ENCODE data around the gene BCL2. TPM values are rescaled to one million over a fixed set of nuclear protein-coding genes. Genes with fewer than 3 reads are reported as not detected.
A peak's percentile ranks its signal among the peaks of the same experiment; 100 is the strongest.

BCL2 gene
- total and polyA plus RNA-seq, 3 experiments from 2014 or later = 29.8 to 60.5 (median 58.9) TPM

DNA sequence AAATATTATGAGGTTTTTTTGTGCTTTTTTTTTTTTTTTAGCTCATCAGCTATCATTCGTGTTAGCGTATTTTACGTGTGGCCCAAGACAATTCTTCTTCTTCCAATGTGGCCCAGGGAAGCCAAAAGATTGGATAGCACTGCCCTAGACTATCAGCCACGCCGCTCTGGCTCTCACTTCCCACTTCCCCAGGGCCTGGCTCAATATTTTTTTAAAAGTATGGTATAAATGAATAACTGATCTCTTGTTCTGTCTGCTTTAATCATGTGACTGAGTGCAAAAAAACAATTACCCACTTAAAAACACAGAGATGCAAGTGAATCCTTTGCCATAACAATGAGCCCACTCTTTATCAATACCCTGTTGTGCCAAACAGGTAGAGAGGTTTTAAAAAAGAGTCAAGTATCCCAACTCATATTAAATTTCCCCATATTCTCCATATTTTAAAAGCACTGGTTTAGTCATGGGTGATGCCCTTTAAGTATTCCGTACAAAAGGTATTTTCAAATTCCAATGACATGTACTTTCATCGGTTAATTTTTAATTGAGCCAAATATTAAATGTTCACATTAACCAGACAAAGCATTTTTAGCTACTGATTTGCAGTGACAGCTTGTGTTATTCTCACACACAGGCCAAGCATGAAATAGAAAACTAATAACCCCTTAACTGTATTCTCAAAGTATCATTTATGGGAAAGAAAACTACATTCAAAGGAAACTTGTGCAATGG, 12.6 kb downstream of the BCL2 start:
- ChIA-PET POLR2A (no interaction called here), CTCF (interaction anchor here (0.6 to 3.9 kb wide), 4 partner anchors 11 to 176 kb away, joined by 3 to 25 read pairs (median 7); no protein-coding TSS in a partner anchor)
- Mint-ChIP-seq H3K36me3 (peaks cover 0 to 16% (median 3%) of the 10 kb centered on the region in 3 donors), H3K27ac (peak overlapping the region in 6 of 8 donors; percentile 48 to 93 (median 70)), H3K4me1 (peaks cover 76 to 96% (median 89%) of the 10 kb centered on the region in 3 donors), H3K4me3 (peak overlapping the region in 1 of 7 donors; percentile 49), H3K27me3 (no peaks in the 10 kb centered on the region), H3K9me3 (no peaks in the 10 kb centered on the region)
- Histone ChIP-seq H3K4me3 (ENCODE audit: low read length) (no peak overlapping the region), H3K4me1 (ENCODE audit: insufficient read depth, low read length) (peaks cover 62% of the 10 kb centered on the region), H3K27me3 (ENCODE audit: insufficient read depth, low read length, poor library complexity, severe bottlenecking) (no peaks in the 10 kb centered on the region), H3K36me3 (ENCODE audit: insufficient read depth, low read length) (no peaks in the 10 kb centered on the region), H3K9me3 (ENCODE audit: low read length) (no peaks in the 10 kb centered on the region), H3K27ac (ENCODE audit: low read depth, low read length) (no peak overlapping the region)
- no peak for DNase-seq

DNA sequence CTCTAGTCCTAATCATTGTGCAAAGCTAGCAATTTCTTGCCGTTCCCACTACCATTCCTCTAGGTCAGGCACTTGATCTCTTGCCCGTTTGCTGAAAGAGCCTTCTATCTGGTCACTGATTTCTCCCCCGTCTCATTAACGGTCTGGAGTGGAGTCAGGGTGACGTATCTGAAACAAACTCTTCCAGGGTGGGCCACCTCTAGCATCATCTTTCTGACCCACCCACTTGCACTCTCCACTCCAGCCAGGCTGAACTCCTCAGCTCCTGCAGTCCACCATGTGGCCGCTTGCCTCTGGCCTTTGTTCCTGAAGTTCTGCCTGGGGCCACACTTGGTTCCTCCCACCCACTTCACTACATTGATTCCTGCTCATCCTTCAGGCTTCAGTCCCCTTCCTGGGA, 13.3 kb downstream of the BCL2 start:
- Histone ChIP-seq H3K9me3 (ENCODE audit: low read length) (no peaks in the 10 kb centered on the region), H3K27me3 (ENCODE audit: insufficient read depth, low read length, poor library complexity, severe bottlenecking) (no peaks in the 10 kb centered on the region), H3K4me1 (ENCODE audit: insufficient read depth, low read length) (peaks cover 60% of the 10 kb centered on the region), H3K27ac (ENCODE audit: low read depth, low read length) (no peak overlapping the region), H3K36me3 (ENCODE audit: insufficient read depth, low read length) (no peaks in the 10 kb centered on the region), H3K4me3 (ENCODE audit: low read length) (no peak overlapping the region)
- peaks cover 76 to 96% (median 87%) of the 10 kb centered on the region in 3 donors for H3K4me1 Mint-ChIP-seq
- no peaks in the 10 kb centered on the region for H3K27me3 Mint-ChIP-seq
- ChIA-PET CTCF (interaction anchor here (0.8 to 3.9 kb wide), 3 partner anchors 12 to 152 kb away, joined by 4 to 25 read pairs (median 10); no protein-coding TSS in a partner anchor), POLR2A (no interaction called here)
- peak overlapping the region in 6 of 8 donors; percentile 0 to 73 (median 56) for H3K27ac Mint-ChIP-seq
- no peaks in the 10 kb centered on the region for H3K9me3 Mint-ChIP-seq
- peak overlapping the region in 2 of 7 donors; percentile 12 to 49 for H3K4me3 Mint-ChIP-seq
- peaks cover 0 to 17% (median 3%) of the 10 kb centered on the region in 3 donors for H3K36me3 Mint-ChIP-seq
- DNase-seq = no peak

DNA sequence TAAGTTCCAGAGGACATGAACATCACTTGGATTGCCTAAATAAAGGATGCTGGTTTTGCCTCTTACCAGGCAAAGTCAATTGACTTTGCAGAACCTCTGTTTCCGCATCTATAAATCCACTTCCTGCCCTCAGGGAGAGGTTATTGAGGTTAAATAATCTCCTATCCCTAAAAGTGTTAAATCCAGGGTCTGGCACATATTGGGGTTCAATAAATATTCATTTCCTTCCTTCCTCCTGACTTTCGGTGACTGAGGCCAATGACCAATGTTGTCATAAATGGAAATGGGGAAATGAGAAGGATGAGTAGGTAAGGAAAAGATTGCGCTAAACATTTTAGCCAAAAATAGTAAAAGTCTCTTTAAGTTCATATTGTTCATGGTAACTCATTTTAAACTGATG, 16.0 kb downstream of the BCL2 start:
- CTCF ChIA-PET = interaction anchor here (1.6 kb wide), 1 partner anchor 13 kb away, joined by 3 read pairs; no protein-coding TSS in a partner anchor
- Histone ChIP-seq H3K27ac (ENCODE audit: low read depth, low read length) (no peak overlapping the region), H3K36me3 (ENCODE audit: insufficient read depth, low read length) (no peaks in the 10 kb centered on the region), H3K4me1 (ENCODE audit: insufficient read depth, low read length) (peaks cover 66% of the 10 kb centered on the region), H3K9me3 (ENCODE audit: low read length) (no peaks in the 10 kb centered on the region), H3K4me3 (ENCODE audit: low read length) (no peak overlapping the region), H3K27me3 (ENCODE audit: insufficient read depth, low read length, poor library complexity, severe bottlenecking) (no peaks in the 10 kb centered on the region)
- no peaks in the 10 kb centered on the region for H3K9me3 Mint-ChIP-seq
- H3K4me3 Mint-ChIP-seq = peak overlapping the region in 5 of 7 donors; percentile 12 to 65 (median 50)
- no peak for DNase-seq
- POLR2A ChIA-PET = no interaction called here
- peaks cover 0 to 31% (median 3%) of the 10 kb centered on the region in 3 donors for H3K36me3 Mint-ChIP-seq
- H3K27ac Mint-ChIP-seq = peak overlapping the region in 7 of 8 donors; percentile 30 to 88 (median 55)
- peaks cover 81 to 98% (median 93%) of the 10 kb centered on the region in 3 donors for H3K4me1 Mint-ChIP-seq
- no peaks in the 10 kb centered on the region for H3K27me3 Mint-ChIP-seq

DNA sequence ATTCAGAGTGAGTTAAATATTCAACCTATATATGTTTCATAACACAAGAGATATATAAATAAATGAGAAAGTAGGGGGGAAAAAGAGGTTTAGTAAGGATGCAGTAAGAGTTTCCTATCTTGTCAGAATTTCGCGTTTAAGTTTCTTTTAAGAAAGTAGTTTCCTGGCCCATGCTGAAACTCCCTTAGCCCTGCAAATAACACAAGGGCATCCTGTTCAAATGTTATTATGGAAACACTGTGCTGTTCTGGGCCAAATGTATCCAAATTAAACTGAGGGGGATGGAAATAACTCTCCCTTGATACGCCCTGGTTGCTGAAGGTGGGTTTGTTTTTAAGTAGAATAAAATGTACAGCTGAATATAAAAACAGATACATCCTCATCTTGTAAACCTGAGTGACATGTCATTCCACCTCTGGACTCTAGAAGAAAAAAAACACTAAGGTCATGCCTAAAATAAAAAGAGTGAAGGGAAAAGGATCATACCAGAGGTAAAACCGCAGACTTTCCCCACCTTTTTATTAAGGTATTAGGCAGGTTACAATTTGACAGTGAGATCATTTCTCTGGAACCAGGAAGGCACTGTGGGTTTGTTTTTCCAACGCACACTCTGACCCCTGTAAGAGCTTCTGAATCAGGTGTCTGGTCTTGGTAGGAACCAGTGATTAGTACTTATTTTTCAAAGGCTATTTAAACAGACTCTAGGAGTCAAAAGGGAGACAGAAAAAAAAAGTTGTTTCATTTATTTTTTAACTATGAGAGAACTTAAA, 16.7 kb downstream of the BCL2 start:
- no peaks in the 10 kb centered on the region for H3K9me3 Mint-ChIP-seq
- H3K36me3 Mint-ChIP-seq = peaks cover 0 to 31% (median 3%) of the 10 kb centered on the region in 3 donors
- peak overlapping the region; percentile 52 to 96 (median 90) for H3K27ac Mint-ChIP-seq
- H3K27me3 Mint-ChIP-seq = no peaks in the 10 kb centered on the region
- Histone ChIP-seq H3K4me3 (ENCODE audit: low read length) (peak overlapping the region; percentile 4), H3K27me3 (ENCODE audit: insufficient read depth, low read length, poor library complexity, severe bottlenecking) (no peaks in the 10 kb centered on the region), H3K4me1 (ENCODE audit: insufficient read depth, low read length) (peaks cover 74% of the 10 kb centered on the region), H3K9me3 (ENCODE audit: low read length) (no peaks in the 10 kb centered on the region), H3K36me3 (ENCODE audit: insufficient read depth, low read length) (no peaks in the 10 kb centered on the region), H3K27ac (ENCODE audit: low read depth, low read length) (no peak overlapping the region)
- no peak for DNase-seq
- ChIA-PET POLR2A (interaction anchor here (0.5 to 1.8 kb wide), 3 partner anchors 12 to 92 kb away, joined by 3 to 9 read pairs (median 3); partner anchors contain the start of gene BCL2), CTCF (interaction anchor here (1.5 to 5.6 kb wide), 4 partner anchors 9 to 148 kb away, joined by 4 to 58 read pairs (median 5); partner anchors contain the start of gene BCL2)
- peak overlapping the region; percentile 9 to 87 (median 76) for H3K4me3 Mint-ChIP-seq
- H3K4me1 Mint-ChIP-seq = peaks cover 81 to 98% (median 94%) of the 10 kb centered on the region in 3 donors

DNA sequence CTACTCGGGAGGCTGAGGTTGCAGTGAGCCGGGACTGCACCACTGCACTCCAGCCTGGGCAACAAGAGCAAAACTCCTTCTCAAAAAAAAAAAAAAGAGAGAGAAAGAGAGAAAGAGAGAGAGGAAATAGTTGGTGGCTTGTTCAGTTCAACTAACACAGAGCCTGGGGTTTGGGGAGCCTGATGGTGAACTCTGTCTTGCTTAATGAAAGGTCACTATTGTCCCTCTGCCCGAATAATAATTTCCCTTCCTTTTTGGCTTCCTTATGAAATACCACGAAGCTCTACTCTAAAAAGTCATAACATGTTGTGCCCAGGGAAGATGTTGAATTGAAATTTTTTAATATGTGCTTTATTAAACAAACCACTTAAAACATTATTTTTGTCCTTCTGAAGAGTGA, 17.3 kb downstream of the BCL2 start:
- Histone ChIP-seq H3K27me3 (ENCODE audit: insufficient read depth, low read length, poor library complexity, severe bottlenecking) (no peaks in the 10 kb centered on the region), H3K36me3 (ENCODE audit: insufficient read depth, low read length) (no peaks in the 10 kb centered on the region), H3K4me3 (ENCODE audit: low read length) (no peak overlapping the region), H3K9me3 (ENCODE audit: low read length) (no peaks in the 10 kb centered on the region), H3K4me1 (ENCODE audit: insufficient read depth, low read length) (peaks cover 74% of the 10 kb centered on the region), H3K27ac (ENCODE audit: low read depth, low read length) (no peak overlapping the region)
- CTCF ChIA-PET = interaction anchor here (1.5 to 5.6 kb wide), 4 partner anchors 9 to 147 kb away, joined by 4 to 58 read pairs (median 5); partner anchors contain the start of gene BCL2
- DNase-seq = no peak
- POLR2A ChIA-PET = interaction anchor here (0.5 to 1.8 kb wide), 5 partner anchors 12 to 135 kb away, joined by 3 to 9 read pairs (median 3); partner anchors contain the start of gene BCL2
- peaks cover 81 to 98% (median 94%) of the 10 kb centered on the region in 3 donors for H3K4me1 Mint-ChIP-seq
- peak overlapping the region; percentile 9 to 87 (median 76) for H3K4me3 Mint-ChIP-seq
- peak overlapping the region; percentile 52 to 96 (median 90) for H3K27ac Mint-ChIP-seq
- no peaks in the 10 kb centered on the region for H3K9me3 Mint-ChIP-seq
- H3K36me3 Mint-ChIP-seq = peaks cover 0 to 34% (median 3%) of the 10 kb centered on the region in 3 donors
- no peaks in the 10 kb centered on the region for H3K27me3 Mint-ChIP-seq

DNA sequence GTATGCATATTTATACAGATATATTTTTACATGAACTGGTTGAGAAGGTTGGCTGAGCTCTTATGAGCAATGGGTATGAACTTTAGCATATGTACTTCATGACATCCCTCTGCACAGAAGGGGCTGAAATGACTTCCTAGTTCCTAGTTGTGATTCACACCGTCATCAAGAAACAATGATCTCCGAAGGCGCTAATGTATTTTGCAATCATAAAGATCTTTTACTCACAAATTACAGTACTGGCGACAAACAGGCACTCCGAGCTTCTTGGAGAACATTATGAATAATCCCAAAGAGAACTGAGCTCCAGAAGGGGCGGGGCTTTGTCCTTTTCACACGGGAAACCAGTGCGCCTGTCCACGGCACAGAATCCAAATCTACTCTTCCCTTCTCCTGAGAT, 18.1 kb downstream of the BCL2 start:
- ChIA-PET POLR2A (interaction anchor here (0.6 to 1.8 kb wide), 4 partner anchors 13 to 134 kb away, joined by 3 to 9 read pairs (median 3); partner anchors contain the start of gene BCL2), CTCF (interaction anchor here (0.6 to 5.6 kb wide), 5 partner anchors 10 to 147 kb away, joined by 4 to 58 read pairs (median 4); partner anchors contain the start of gene BCL2)
- Mint-ChIP-seq H3K4me3 (peak overlapping the region; percentile 67 to 87 (median 76)), H3K9me3 (no peaks in the 10 kb centered on the region), H3K36me3 (peaks cover 0 to 32% (median 3%) of the 10 kb centered on the region in 3 donors), H3K27me3 (no peaks in the 10 kb centered on the region), H3K4me1 (peaks cover 76 to 91% (median 86%) of the 10 kb centered on the region in 3 donors), H3K27ac (peak overlapping the region; percentile 77 to 96 (median 92))
- no peaks in the 10 kb centered on the region for H3K9me3 ChIP-seq (ENCODE audit: low read length)
- no peaks in the 10 kb centered on the region for H3K27me3 ChIP-seq (ENCODE audit: insufficient read depth, low read length, poor library complexity, severe bottlenecking)
- no peak overlapping the region for H3K4me3 ChIP-seq (ENCODE audit: low read length)
- H3K27ac ChIP-seq (ENCODE audit: low read depth, low read length) = no peak overlapping the region
- peaks cover 74% of the 10 kb centered on the region for H3K4me1 ChIP-seq (ENCODE audit: insufficient read depth, low read length)
- no peak for DNase-seq
- H3K36me3 ChIP-seq (ENCODE audit: insufficient read depth, low read length) = peaks cover 2% of the 10 kb centered on the region

DNA sequence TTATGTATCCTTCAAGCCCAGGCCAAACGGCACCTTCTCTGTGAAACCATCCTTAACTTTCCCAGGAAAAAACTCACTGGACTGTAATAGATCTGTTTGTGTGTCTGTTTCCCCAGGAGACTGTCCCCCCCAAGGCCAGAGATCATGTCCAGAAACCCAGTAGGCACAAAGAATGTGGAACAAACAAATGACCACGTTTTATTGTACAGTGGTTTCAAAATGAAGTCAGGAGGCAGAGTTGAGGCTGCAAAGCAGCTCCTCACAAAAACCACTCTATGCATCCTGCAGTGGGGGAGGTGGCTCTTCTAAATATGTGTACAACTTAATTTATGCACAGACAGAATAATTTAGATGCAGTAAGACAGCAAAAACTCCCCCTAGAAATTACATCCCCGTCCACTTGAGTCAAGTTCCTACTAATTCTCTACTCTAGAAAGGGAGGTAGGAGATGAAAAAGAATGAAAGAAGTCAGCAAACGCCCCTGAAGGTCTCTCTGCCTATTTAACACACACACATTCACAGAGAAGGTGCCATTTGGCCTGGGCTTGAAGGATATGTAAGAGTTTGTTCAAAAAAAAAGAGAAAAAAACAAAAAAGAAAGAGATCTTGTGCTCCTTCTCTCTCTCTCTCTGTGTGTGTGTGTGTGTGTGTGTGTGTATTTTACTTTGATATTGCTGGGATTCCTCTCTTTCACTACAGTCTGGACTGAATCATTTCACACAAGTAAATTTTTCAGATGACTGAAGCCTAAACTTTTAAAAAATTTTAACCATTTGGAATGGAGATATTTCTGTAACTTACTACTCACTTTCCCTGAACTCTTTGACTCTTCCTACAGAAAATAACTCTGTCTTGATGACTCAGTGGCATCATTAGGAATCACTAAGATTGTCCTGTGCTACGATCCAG, 19.5 kb downstream of the BCL2 start:
- Mint-ChIP-seq H3K4me1 (peaks cover 72 to 89% (median 83%) of the 10 kb centered on the region in 3 donors), H3K27me3 (no peaks in the 10 kb centered on the region)
- no peak for DNase-seq

More for the DNA sequence above, 19.5 kb downstream of the BCL2 start:
- Histone ChIP-seq H3K27ac (ENCODE audit: low read depth, low read length) (no peak overlapping the region), H3K4me1 (ENCODE audit: insufficient read depth, low read length) (peaks cover 71% of the 10 kb centered on the region), H3K36me3 (ENCODE audit: insufficient read depth, low read length) (peaks cover 5% of the 10 kb centered on the region), H3K27me3 (ENCODE audit: insufficient read depth, low read length, poor library complexity, severe bottlenecking) (no peaks in the 10 kb centered on the region), H3K4me3 (ENCODE audit: low read length) (peak overlapping the region; percentile 4), H3K9me3 (ENCODE audit: low read length) (no peaks in the 10 kb centered on the region)
- POLR2A ChIA-PET = interaction anchor here (0.7 to 2.7 kb wide), 3 partner anchors 18 to 660 kb away, joined by 3 to 15 read pairs (median 5); partner anchors contain the start of gene BCL2
- Mint-ChIP-seq H3K27ac (peak overlapping the region; percentile 89 to 98 (median 94)), H3K36me3 (peaks cover 3 to 33% (median 9%) of the 10 kb centered on the region in 3 donors), H3K4me3 (peak overlapping the region; percentile 47 to 83 (median 74)), H3K9me3 (no peaks in the 10 kb centered on the region)
- CTCF ChIA-PET = interaction anchor here (1.0 to 5.6 kb wide), 4 partner anchors 14 to 169 kb away, joined by 3 to 58 read pairs (median 10); partner anchors contain the start of gene BCL2

Measured in CD8-positive, alpha-beta memory T cell (primary cell).